ENCODE data around the gene MMS22L.

Gene MMS22L

GRCh38 chr6:97145691-97146090, 137.3 kb downstream of the MMS22L start:
- peaks cover 2 to 64% of the 10 kb centered on the region in 2 donors for H3K36me3 ChIP-seq (replicated peaks in 1 of 2; ENCODE audit: control insufficient read depth in 2 of 2, insufficient read depth in 2 of 2, low read length in 2 of 2)
- no peak overlapping the region for H3K23ac ChIP-seq (ENCODE audit: low read depth, low read length, poor library complexity)
- DNase-seq (ENCODE audit: low spot score), result no peak
- no peaks in the 10 kb centered on the region for H3K27me3 ChIP-seq (ENCODE audit: control insufficient read depth in 3 of 3, insufficient read depth in 3 of 3, low read depth in 1 of 3, low read length in 3 of 3)
- H3K79me1 ChIP-seq (ENCODE audit: low read depth, low read length), result no peaks in the 10 kb centered on the region
- no peak overlapping the region for H2BK15ac ChIP-seq (ENCODE audit: low read length)
- H2BK5ac ChIP-seq (ENCODE audit: low read length), result no peak overlapping the region
- no peak overlapping the region for H3K4me2 ChIP-seq (ENCODE audit: insufficient read depth, low read length, poor library complexity, severe bottlenecking)
- H3K4me1 ChIP-seq (ENCODE audit: control insufficient read depth in 2 of 2, insufficient read depth in 1 of 2, low read depth in 1 of 2, low read length in 2 of 2), result peaks cover 0 to 5% of the 10 kb centered on the region in 2 donors
- no peak overlapping the region for H2AFZ ChIP-seq (ENCODE audit: low read length)
- H3K14ac ChIP-seq (ENCODE audit: low read length), result no peak overlapping the region
- H2BK120ac ChIP-seq (ENCODE audit: low read depth, low read length), result no peak overlapping the region
- H3K9ac ChIP-seq (ENCODE audit: low read depth, low read length, poor library complexity), result no peak overlapping the region
- H3K27ac ChIP-seq (replicated peaks; ENCODE audit: low read length), result no peak overlapping the region
- no peak overlapping the region for H2BK12ac ChIP-seq (ENCODE audit: low read length)
- no peak overlapping the region for H2AK5ac ChIP-seq (ENCODE audit: low read depth, low read length)
- no peak overlapping the region for H3K4ac ChIP-seq (ENCODE audit: low read length)
- H4K91ac ChIP-seq (ENCODE audit: low read depth, low read length, poor library complexity), result no peak overlapping the region
- no CpG with 5 or more reads among the region's 1 CpG for WGBS, 2 donors (ENCODE audit: extremely low coverage in 2 of 2, insufficient read length in 2 of 2, insufficient replicate concordance in 1 of 2)
- H3K9me3 ChIP-seq (replicated peaks in 1 of 2; ENCODE audit: control insufficient read depth in 2 of 2, insufficient read depth in 1 of 2, low read depth in 1 of 2, low read length in 2 of 2), result no peaks in the 10 kb centered on the region
- no peak overlapping the region for H4K8ac ChIP-seq (ENCODE audit: low read depth, low read length)
- no peak overlapping the region for H3K18ac ChIP-seq (ENCODE audit: low read length)
- H3K4me3 ChIP-seq (ENCODE audit: low read length in 2 of 2), result no peak overlapping the region

- H3K27me3 ChIP-seq (ENCODE audit: control insufficient read depth in 3 of 3, insufficient read depth in 3 of 3, low read depth in 1 of 3, low read length in 3 of 3), result no peaks in the 10 kb centered on the region
- H3K79me1 ChIP-seq (ENCODE audit: low read depth, low read length), result no peaks in the 10 kb centered on the region
- no peak overlapping the region for H2BK120ac ChIP-seq (ENCODE audit: low read depth, low read length)
- no peak overlapping the region for H3K4me3 ChIP-seq (ENCODE audit: low read length in 2 of 2)
- H2BK12ac ChIP-seq (ENCODE audit: low read length), result no peak overlapping the region
- H2BK15ac ChIP-seq (ENCODE audit: low read length), result no peak overlapping the region
- H3K23ac ChIP-seq (ENCODE audit: low read depth, low read length, poor library complexity), result no peak overlapping the region
- H2AK5ac ChIP-seq (ENCODE audit: low read depth, low read length), result no peak overlapping the region
- H3K9me3 ChIP-seq (replicated peaks in 1 of 2; ENCODE audit: control insufficient read depth in 2 of 2, insufficient read depth in 1 of 2, low read depth in 1 of 2, low read length in 2 of 2), result no peaks in the 10 kb centered on the region
- no peak overlapping the region for H3K9ac ChIP-seq (ENCODE audit: low read depth, low read length, poor library complexity)
- H4K91ac ChIP-seq (ENCODE audit: low read depth, low read length, poor library complexity), result no peak overlapping the region
- H2BK5ac ChIP-seq (ENCODE audit: low read length), result no peak overlapping the region
- H3K18ac ChIP-seq (ENCODE audit: low read length), result no peak overlapping the region
- no peak overlapping the region for H3K27ac ChIP-seq (replicated peaks; ENCODE audit: low read length)
- H2AFZ ChIP-seq (ENCODE audit: low read length), result no peak overlapping the region
- peaks cover 0 to 5% of the 10 kb centered on the region in 2 donors for H3K4me1 ChIP-seq (ENCODE audit: control insufficient read depth in 2 of 2, insufficient read depth in 1 of 2, low read depth in 1 of 2, low read length in 2 of 2)
- no peak overlapping the region for H3K14ac ChIP-seq (ENCODE audit: low read length)
- peaks cover 0 to 28% of the 10 kb centered on the region in 2 donors for H3K36me3 ChIP-seq (replicated peaks in 1 of 2; ENCODE audit: control insufficient read depth in 2 of 2, insufficient read depth in 2 of 2, low read length in 2 of 2)
- H3K4me2 ChIP-seq (ENCODE audit: insufficient read depth, low read length, poor library complexity, severe bottlenecking), result no peak overlapping the region
- no peak overlapping the region for H4K8ac ChIP-seq (ENCODE audit: low read depth, low read length)
- no peak overlapping the region for H3K4ac ChIP-seq (ENCODE audit: low read length)
- no peak for DNase-seq (ENCODE audit: low spot score)
These were observed 141.3 kb downstream of the MMS22L start for GRCh38 chr6:97141756-97142155.

GRCh38 chr6:97138581-97138980, 144.4 kb downstream of the MMS22L start:
- Histone ChIP-seq H3K27ac (replicated peaks; ENCODE audit: low read length) (no peak overlapping the region), H3K27me3 (ENCODE audit: control insufficient read depth in 3 of 3, insufficient read depth in 3 of 3, low read depth in 1 of 3, low read length in 3 of 3) (no peaks in the 10 kb centered on the region), H3K79me1 (ENCODE audit: low read depth, low read length) (no peaks in the 10 kb centered on the region), H2AK5ac (ENCODE audit: low read depth, low read length) (no peak overlapping the region), H3K4me1 (ENCODE audit: control insufficient read depth in 2 of 2, insufficient read depth in 1 of 2, low read depth in 1 of 2, low read length in 2 of 2) (peaks cover 0 to 5% of the 10 kb centered on the region in 2 donors), H3K4me3 (ENCODE audit: low read length in 2 of 2) (no peak overlapping the region), H3K9ac (ENCODE audit: low read depth, low read length, poor library complexity) (no peak overlapping the region), H2AFZ (ENCODE audit: low read length) (no peak overlapping the region), H2BK15ac (ENCODE audit: low read length) (no peak overlapping the region), H2BK5ac (ENCODE audit: low read length) (no peak overlapping the region), H4K8ac (ENCODE audit: low read depth, low read length) (no peak overlapping the region), H4K91ac (ENCODE audit: low read depth, low read length, poor library complexity) (no peak overlapping the region), H2BK120ac (ENCODE audit: low read depth, low read length) (no peak overlapping the region), H3K36me3 (replicated peaks in 1 of 2; ENCODE audit: control insufficient read depth in 2 of 2, insufficient read depth in 2 of 2, low read length in 2 of 2) (no peaks in the 10 kb centered on the region), H3K4ac (ENCODE audit: low read length) (no peak overlapping the region), H3K9me3 (replicated peaks in 1 of 2; ENCODE audit: control insufficient read depth in 2 of 2, insufficient read depth in 1 of 2, low read depth in 1 of 2, low read length in 2 of 2) (no peaks in the 10 kb centered on the region), H3K4me2 (ENCODE audit: insufficient read depth, low read length, poor library complexity, severe bottlenecking) (no peak overlapping the region), H3K23ac (ENCODE audit: low read depth, low read length, poor library complexity) (no peak overlapping the region), H2BK12ac (ENCODE audit: low read length) (no peak overlapping the region), H3K14ac (ENCODE audit: low read length) (no peak overlapping the region), H3K18ac (ENCODE audit: low read length) (no peak overlapping the region)
- DNase-seq (ENCODE audit: low spot score), result no peak
- no CpG with 5 or more reads among the region's 1 CpG for WGBS, 2 donors (ENCODE audit: extremely low coverage in 2 of 2, insufficient read length in 2 of 2, insufficient replicate concordance in 1 of 2)

GRCh38 chr6:97136626-97137358, 146.2 kb downstream of the MMS22L start:
- DNase-seq (ENCODE audit: low spot score), result no peak
- no peak overlapping the region for H2AK5ac ChIP-seq (ENCODE audit: low read depth, low read length)
- no peak overlapping the region for H2BK5ac ChIP-seq (ENCODE audit: low read length)
- H3K27me3 ChIP-seq (ENCODE audit: control insufficient read depth in 3 of 3, insufficient read depth in 3 of 3, low read depth in 1 of 3, low read length in 3 of 3), result no peaks in the 10 kb centered on the region
- no peak overlapping the region for H3K14ac ChIP-seq (ENCODE audit: low read length)
- H2AFZ ChIP-seq (ENCODE audit: low read length), result no peak overlapping the region
- no peaks in the 10 kb centered on the region for H3K4me1 ChIP-seq (ENCODE audit: control insufficient read depth in 2 of 2, insufficient read depth in 1 of 2, low read depth in 1 of 2, low read length in 2 of 2)
- no peak overlapping the region for H3K18ac ChIP-seq (ENCODE audit: low read length)
- H4K91ac ChIP-seq (ENCODE audit: low read depth, low read length, poor library complexity), result no peak overlapping the region
- H2BK15ac ChIP-seq (ENCODE audit: low read length), result no peak overlapping the region
- WGBS, 2 donors (ENCODE audit: extremely low coverage in 2 of 2, insufficient read length in 2 of 2, insufficient replicate concordance in 1 of 2), result 100% methylated on average over 1 of the region's 7 CpGs; no CpG with 5 or more reads in 1 of the 2 donors
- H4K8ac ChIP-seq (ENCODE audit: low read depth, low read length), result no peak overlapping the region
- no peak overlapping the region for H3K4me3 ChIP-seq (ENCODE audit: low read length in 2 of 2)
- no peak overlapping the region for H2BK120ac ChIP-seq (ENCODE audit: low read depth, low read length)
- no peaks in the 10 kb centered on the region for H3K36me3 ChIP-seq (replicated peaks in 1 of 2; ENCODE audit: control insufficient read depth in 2 of 2, insufficient read depth in 2 of 2, low read length in 2 of 2)
- H2BK12ac ChIP-seq (ENCODE audit: low read length), result no peak overlapping the region
- H3K4ac ChIP-seq (ENCODE audit: low read length), result no peak overlapping the region
- no peak overlapping the region for H3K4me2 ChIP-seq (ENCODE audit: insufficient read depth, low read length, poor library complexity, severe bottlenecking)
- no peaks in the 10 kb centered on the region for H3K9me3 ChIP-seq (replicated peaks in 1 of 2; ENCODE audit: control insufficient read depth in 2 of 2, insufficient read depth in 1 of 2, low read depth in 1 of 2, low read length in 2 of 2)
- H3K23ac ChIP-seq (ENCODE audit: low read depth, low read length, poor library complexity), result no peak overlapping the region
- no peak overlapping the region for H3K9ac ChIP-seq (ENCODE audit: low read depth, low read length, poor library complexity)
- no peaks in the 10 kb centered on the region for H3K79me1 ChIP-seq (ENCODE audit: low read depth, low read length)
- H3K27ac ChIP-seq (replicated peaks; ENCODE audit: low read length), result no peak overlapping the region

Data from neuronal stem cell (in vitro differentiated cells).